Inferior parietal cortex (tissue), 1 donor: ENCODE measurements around the gene CEBPA.

Experiments
- DNase-seq: peaks from one replicate; pipeline ENCODE4 v3.0.0-alpha.2; 2016; ENCODE audit errors: extremely low spot score

CEBPA gene

GRCh38 chr19:33273065-33273736 is 29.1 kb downstream of the CEBPA start:
- no peak for DNase-seq

GRCh38 chr19:33271246-33272021 is 30.9 kb downstream of the CEBPA start:
- no peak for DNase-seq

GRCh38 chr19:33270769-33271168 is 31.6 kb downstream of the CEBPA start:
- DNase-seq, result no peak

- no peak for DNase-seq
Measured at GRCh38 chr19:33269016-33269415, 33.3 kb downstream of the CEBPA start.

GRCh38 chr19:33268162-33268991 is 34.0 kb downstream of the CEBPA start:
- DNase-seq, result no peak

- DNase-seq, result no peak
Measured at GRCh38 chr19:33267706-33268105, 34.6 kb downstream of the CEBPA start.

- no peak for DNase-seq
Measured at GRCh38 chr19:33266974-33267484, 35.3 kb downstream of the CEBPA start.

GRCh38 chr19:33264881-33265445 is 37.4 kb downstream of the CEBPA start:
- no peak for DNase-seq

- no peak for DNase-seq
Measured at GRCh38 chr19:33263325-33264023, 38.9 kb downstream of the CEBPA start.

GRCh38 chr19:33261511-33262189 is 40.7 kb downstream of the CEBPA start:
- no peak for DNase-seq

- no peak for DNase-seq
Measured at GRCh38 chr19:33260628-33261418, 41.5 kb downstream of the CEBPA start.

GRCh38 chr19:33259539-33259938 is 42.8 kb downstream of the CEBPA start:
- no peak for DNase-seq

- no peak for DNase-seq
Measured at GRCh38 chr19:33257828-33258227, 44.5 kb downstream of the CEBPA start.

- no peak for DNase-seq
Measured at GRCh38 chr19:33256261-33256660, 46.1 kb downstream of the CEBPA start.

GRCh38 chr19:33255781-33256180 is 46.6 kb downstream of the CEBPA start:
- DNase-seq, result no peak

GRCh38 chr19:33254245-33254824 is 48.0 kb downstream of the CEBPA start:
- no peak for DNase-seq

GRCh38 chr19:33252971-33253370 is 49.4 kb downstream of the CEBPA start:
- no peak for DNase-seq

GRCh38 chr19:33252418-33252962 is 49.8 kb downstream of the CEBPA start:
- DNase-seq, result no peak

GRCh38 chr19:33251526-33252090 is 50.7 kb downstream of the CEBPA start:
- DNase-seq, result no peak
